GM12878 (cell line): ENCODE data around the gene MUTYH. TPM values are rescaled to one million over a fixed set of nuclear protein-coding genes. Genes with fewer than 3 reads are reported as not detected.

Experiments used
- BMI1 ChIP-seq: fragments of 450-650 bp; IDR thresholded peaks from 2 replicates; pipeline ENCODE4 v1.6.1; 2016; ENCODE audit warnings: mild to moderate bottlenecking, moderate library complexity, borderline replicate concordance
- CHD4 ChIP-seq: fragments of 200-600 bp; sonication (generic); IDR thresholded peaks from 2 replicates; pipeline ENCODE4 v1.6.1; 2016; ENCODE audit warnings: mild to moderate bottlenecking
- CREB1 ChIP-seq: IDR thresholded peaks from 2 replicates; pipeline ENCODE4 v1.6.1; 2012; ENCODE audit warnings: low read depth, mild to moderate bottlenecking, inconsistent platforms
- ESRRA ChIP-seq: IDR thresholded peaks from 2 replicates; pipeline ENCODE4 v1.6.1; 2012; ENCODE audit warnings: mild to moderate bottlenecking, low read length, improper control_type of control experiment
- GABPA ChIP-seq: IDR thresholded peaks from 2 replicates; pipeline ENCODE4 v1.6.1; 2014; ENCODE audit warnings: antibody characterized with exemption, low read depth, mild to moderate bottlenecking, inconsistent platforms
- HCFC1 ChIP-seq: fragments of 150-350 bp; IDR thresholded peaks from 2 replicates; pipeline ENCODE4 v1.6.1; 2014; ENCODE audit warnings: low read length
- IRF3 ChIP-seq: fragments of 450-650 bp; IDR thresholded peaks from 2 replicates; pipeline ENCODE4 v1.6.1; 2014; ENCODE audit warnings: mild to moderate bottlenecking
- KAT2A ChIP-seq: conservative IDR thresholded peaks from 2 replicates; pipeline ENCODE4 v1.6.1; 2011; ENCODE audit warnings: low read depth, low read length; ENCODE audit not compliant: control insufficient read depth
- MEF2A ChIP-seq: IDR thresholded peaks from 2 replicates; pipeline ENCODE4 v1.6.1; 2011; ENCODE audit warnings: low read depth, mild to moderate bottlenecking, low read length, moderate library complexity; ENCODE audit not compliant: insufficient read depth
- NR2F1 ChIP-seq: fragments of 450-650 bp; conservative IDR thresholded peaks from 2 replicates; pipeline ENCODE4 v1.6.1; 2017; ENCODE audit warnings: mild to moderate bottlenecking
- PAX8 ChIP-seq: fragments of 450-650 bp; IDR thresholded peaks from 2 replicates; pipeline ENCODE4 v1.6.1; 2017; ENCODE audit warnings: mild to moderate bottlenecking, moderate library complexity
- POLR2A ChIP-seq: IDR thresholded peaks from 2 replicates; pipeline ENCODE4 v1.6.1; 2011; ENCODE audit warnings: low read depth, mild to moderate bottlenecking, low read length
- POU2F2 ChIP-seq: IDR thresholded peaks from 3 replicates; pipeline ENCODE4 v1.6.1; 2011; ENCODE audit warnings: low read depth, mild to moderate bottlenecking, low read length, borderline replicate concordance
- PRDM15 ChIP-seq: fragments of 450-650 bp; formaldehyde crosslinking; IDR thresholded peaks from 2 replicates; pipeline ENCODE4 v1.4.0; 2020; ENCODE audit warnings: mild to moderate bottlenecking, moderate library complexity
- RAD21 ChIP-seq: IDR thresholded peaks from 2 replicates; pipeline ENCODE4 v1.6.1; 2011; ENCODE audit warnings: mild to moderate bottlenecking, low read depth, low read length, moderate library complexity; ENCODE audit not compliant: insufficient read depth
- SMARCA5 ChIP-seq: fragments of 450-650 bp; IDR thresholded peaks from 2 replicates; pipeline ENCODE4 v1.6.1; 2017; ENCODE audit warnings: mild to moderate bottlenecking
- SUZ12 ChIP-seq: fragments of 200-600 bp; sonication (generic); IDR thresholded peaks from one replicate; pipeline ENCODE4 v1.6.1; 2018; ENCODE audit warnings: antibody characterized with exemption, mild to moderate bottlenecking; ENCODE audit not compliant: unreplicated experiment
- TCF7 ChIP-seq: IDR thresholded peaks from 2 replicates; pipeline ENCODE4 v1.6.1; 2014; ENCODE audit warnings: antibody characterized with exemption, borderline replicate concordance
- ZBED1 ChIP-seq: IDR thresholded peaks from 2 replicates; pipeline ENCODE4 v1.6.1; 2016; ENCODE audit warnings: borderline replicate concordance
- ZNF217 ChIP-seq: fragments of 450-650 bp; IDR thresholded peaks from 2 replicates; pipeline ENCODE4 v1.6.1; 2017; ENCODE audit warnings: antibody characterized with exemption, mild to moderate bottlenecking
- ZNF274 ChIP-seq: IDR thresholded peaks from one replicate; pipeline ENCODE4 v1.8.0; 2011; ENCODE audit not compliant: insufficient read length, insufficient read depth
- polyA plus RNA-seq, 11 experiments: library from polyadenylated mRNA; depleted of rRNA in 4 of 11; unstranded in 6 of 11; stranded (reverse) in 5 of 11; fragments of >200 nt; fragmentation: Nextera tagmentation in 4 of 11; fragmentation: Illumina TruSeq in 1 of 11; extraction: Ambion mirVana in 4 of 11; extraction: Trizol in 1 of 11; gene quantifications; 1 replicate in 1 of 11; 2 replicates in 10 of 11; pipeline versions ENCODE4 v1.2.1 to v1.2.3, GENCODE V29; 2011 to 2016; ENCODE audit warnings: inconsistent platforms in 2 of 11, missing spikeins in 2 of 11, low read depth in 1 of 11
- total RNA-seq, 4 experiments: library from RNA; depleted of rRNA in 3 of 4; stranded (reverse); fragments of >200 nt in 3 of 4; fragmentation: Illumina TruSeq in 1 of 4; extraction: Trizol in 1 of 4; gene quantifications; 2 replicates each; pipeline versions ENCODE4 v1.2.1 to v1.2.3, GENCODE V29; 2013 to 2021
- TF ChIP-seq, protein P1 (sequence below): IDR thresholded peaks from 2 replicates; pipeline ENCODE4 v1.6.1; 2012; ENCODE audit warnings: improper control_type of control experiment, low read depth, low read length; ENCODE audit not compliant: insufficient replicate concordance

MUTYH gene
- total and polyA plus RNA-seq, 10 of the 15 experiments (the other 5 are each of a cell fraction or from before 2014, with no cell fraction given), result 2.5 to 42.0 (median 30.0) TPM

- no peak for TF ChIP-seq RAD21
- TF ChIP-seq KAT2A, result no peak
- TF ChIP-seq IRF3, result no peak
- no peak for TF ChIP-seq HCFC1
- no peak for TF ChIP-seq PAX8
- TF ChIP-seq NR2F1, result peak; percentile 68
- TF ChIP-seq BMI1, result no peak
- TF ChIP-seq CREB1, result peak; percentile 58; the same call in 1 of the 2 replicates
- 0 out of 2 replicates have a peak, but pooled peaks have one; percentile 25 for TF ChIP-seq ZBED1
- TF ChIP-seq POLR2A, result no peak
- TF ChIP-seq, protein P1, sequence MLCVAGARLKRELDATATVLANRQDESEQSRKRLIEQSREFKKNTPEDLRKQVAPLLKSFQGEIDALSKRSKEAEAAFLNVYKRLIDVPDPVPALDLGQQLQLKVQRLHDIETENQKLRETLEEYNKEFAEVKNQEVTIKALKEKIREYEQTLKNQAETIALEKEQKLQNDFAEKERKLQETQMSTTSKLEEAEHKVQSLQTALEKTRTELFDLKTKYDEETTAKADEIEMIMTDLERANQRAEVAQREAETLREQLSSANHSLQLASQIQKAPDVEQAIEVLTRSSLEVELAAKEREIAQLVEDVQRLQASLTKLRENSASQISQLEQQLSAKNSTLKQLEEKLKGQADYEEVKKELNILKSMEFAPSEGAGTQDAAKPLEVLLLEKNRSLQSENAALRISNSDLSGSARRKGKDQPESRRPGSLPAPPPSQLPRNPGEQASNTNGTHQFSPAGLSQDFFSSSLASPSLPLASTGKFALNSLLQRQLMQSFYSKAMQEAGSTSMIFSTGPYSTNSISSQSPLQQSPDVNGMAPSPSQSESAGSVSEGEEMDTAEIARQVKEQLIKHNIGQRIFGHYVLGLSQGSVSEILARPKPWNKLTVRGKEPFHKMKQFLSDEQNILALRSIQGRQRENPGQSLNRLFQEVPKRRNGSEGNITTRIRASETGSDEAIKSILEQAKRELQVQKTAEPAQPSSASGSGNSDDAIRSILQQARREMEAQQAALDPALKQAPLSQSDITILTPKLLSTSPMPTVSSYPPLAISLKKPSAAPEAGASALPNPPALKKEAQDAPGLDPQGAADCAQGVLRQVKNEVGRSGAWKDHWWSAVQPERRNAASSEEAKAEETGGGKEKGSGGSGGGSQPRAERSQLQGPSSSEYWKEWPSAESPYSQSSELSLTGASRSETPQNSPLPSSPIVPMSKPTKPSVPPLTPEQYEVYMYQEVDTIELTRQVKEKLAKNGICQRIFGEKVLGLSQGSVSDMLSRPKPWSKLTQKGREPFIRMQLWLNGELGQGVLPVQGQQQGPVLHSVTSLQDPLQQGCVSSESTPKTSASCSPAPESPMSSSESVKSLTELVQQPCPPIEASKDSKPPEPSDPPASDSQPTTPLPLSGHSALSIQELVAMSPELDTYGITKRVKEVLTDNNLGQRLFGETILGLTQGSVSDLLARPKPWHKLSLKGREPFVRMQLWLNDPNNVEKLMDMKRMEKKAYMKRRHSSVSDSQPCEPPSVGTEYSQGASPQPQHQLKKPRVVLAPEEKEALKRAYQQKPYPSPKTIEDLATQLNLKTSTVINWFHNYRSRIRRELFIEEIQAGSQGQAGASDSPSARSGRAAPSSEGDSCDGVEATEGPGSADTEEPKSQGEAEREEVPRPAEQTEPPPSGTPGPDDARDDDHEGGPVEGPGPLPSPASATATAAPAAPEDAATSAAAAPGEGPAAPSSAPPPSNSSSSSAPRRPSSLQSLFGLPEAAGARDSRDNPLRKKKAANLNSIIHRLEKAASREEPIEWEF, result peak; percentile 73
- TF ChIP-seq POU2F2, result 0 out of 3 replicates have a peak, but pooled peaks have one; percentile 9
- no peak for TF ChIP-seq CHD4
- TF ChIP-seq MEF2A, result no peak
- no peak for TF ChIP-seq TCF7
- TF ChIP-seq ZNF274, result no peak
- no peak for TF ChIP-seq SMARCA5
- TF ChIP-seq PRDM15 (CRISPR knock-in tag), result no peak
- no peak for TF ChIP-seq ESRRA
- TF ChIP-seq SUZ12, result no peak
- TF ChIP-seq GABPA, result no peak
- TF ChIP-seq ZNF217, result no peak
- TF ChIP-seq, all 136 proteins: peak for 34
These were observed 33.9 kb downstream of the MUTYH start (continued) for GRCh38 chr1:45306319-45306718.
